ENCODE data around the gene SYT13. TPM values are rescaled to one million over a fixed set of nuclear protein-coding genes. Genes with fewer than 3 reads are reported as not detected.

SYT13 gene
- polyA plus RNA-seq, 1 donor (not counting 4 experiments of a cell fraction or from before 2014, with no cell fraction given): not detected

DNA sequence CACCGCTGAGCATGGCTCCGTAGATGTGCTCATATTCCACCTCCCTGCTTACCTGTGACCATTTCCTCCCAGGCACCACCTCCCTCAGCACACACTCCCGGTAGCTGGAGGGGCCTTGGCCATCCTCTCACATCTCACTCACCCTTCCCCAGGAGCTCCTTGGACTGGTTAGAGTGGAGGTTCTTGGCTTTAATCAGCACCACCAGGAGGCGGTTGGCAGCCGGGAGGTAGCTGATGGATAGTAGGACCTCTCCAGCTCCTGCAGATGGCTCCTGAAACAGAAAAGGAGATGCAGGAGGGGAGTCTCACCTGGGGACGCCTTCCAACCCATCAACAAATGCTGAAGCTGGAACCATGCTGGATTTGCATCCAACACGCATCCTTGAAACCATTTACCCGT is 39.9 kb downstream of the SYT13 start:
- H3K27me3 ChIP-seq (ENCODE audit: control insufficient read depth, extremely low read depth, insufficient read depth, low read length): peaks cover 8% of the 10 kb centered on the region
- no peaks in the 10 kb centered on the region for H3K9me3 ChIP-seq (ENCODE audit: control insufficient read depth, low read depth, low read length)
- no peak overlapping the region for H3K4me3 ChIP-seq (ENCODE audit: control insufficient read depth in 2 of 3, extremely low read depth in 1 of 3, insufficient read depth in 2 of 3, low read depth in 1 of 3, low read length in 3 of 3)
- no peaks in the 10 kb centered on the region for H4K20me1 ChIP-seq (ENCODE audit: control insufficient read depth, extremely low read depth, insufficient read depth, low read length)
- FAIRE-seq: no peak
- no peak overlapping the region for H3K9ac ChIP-seq (ENCODE audit: control insufficient read depth, extremely low read depth, insufficient read depth, low read length)
- dilution Hi-C loops (cut with MboI; ENCODE audit: extremely low pct_ligation_motif_present, low sequenced_read_pairs): no loop called here
- H3K9me1 ChIP-seq (ENCODE audit: control insufficient read depth, extremely low read depth, insufficient read depth, low read length): no peaks in the 10 kb centered on the region
- H3K27ac ChIP-seq (ENCODE audit: control insufficient read depth, insufficient read depth, low read length): no peak overlapping the region
- H2AFZ ChIP-seq (ENCODE audit: control insufficient read depth, low read length): no peak overlapping the region
- H3K4me1 ChIP-seq (ENCODE audit: control insufficient read depth, extremely low read depth, insufficient read depth, low read length): no peaks in the 10 kb centered on the region
- no peak for DNase-seq (ENCODE audit: low read depth, low spot score)
- H3K4me2 ChIP-seq (ENCODE audit: control insufficient read depth, extremely low read depth, insufficient read depth, low read depth, low read length): no peak overlapping the region
- TF ChIP-seq, protein P1, sequence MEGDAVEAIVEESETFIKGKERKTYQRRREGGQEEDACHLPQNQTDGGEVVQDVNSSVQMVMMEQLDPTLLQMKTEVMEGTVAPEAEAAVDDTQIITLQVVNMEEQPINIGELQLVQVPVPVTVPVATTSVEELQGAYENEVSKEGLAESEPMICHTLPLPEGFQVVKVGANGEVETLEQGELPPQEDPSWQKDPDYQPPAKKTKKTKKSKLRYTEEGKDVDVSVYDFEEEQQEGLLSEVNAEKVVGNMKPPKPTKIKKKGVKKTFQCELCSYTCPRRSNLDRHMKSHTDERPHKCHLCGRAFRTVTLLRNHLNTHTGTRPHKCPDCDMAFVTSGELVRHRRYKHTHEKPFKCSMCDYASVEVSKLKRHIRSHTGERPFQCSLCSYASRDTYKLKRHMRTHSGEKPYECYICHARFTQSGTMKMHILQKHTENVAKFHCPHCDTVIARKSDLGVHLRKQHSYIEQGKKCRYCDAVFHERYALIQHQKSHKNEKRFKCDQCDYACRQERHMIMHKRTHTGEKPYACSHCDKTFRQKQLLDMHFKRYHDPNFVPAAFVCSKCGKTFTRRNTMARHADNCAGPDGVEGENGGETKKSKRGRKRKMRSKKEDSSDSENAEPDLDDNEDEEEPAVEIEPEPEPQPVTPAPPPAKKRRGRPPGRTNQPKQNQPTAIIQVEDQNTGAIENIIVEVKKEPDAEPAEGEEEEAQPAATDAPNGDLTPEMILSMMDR (optimal IDR thresholded peaks at IDR 0.05 in 1 of 3, IDR thresholded peaks at IDR 0.05 in 1 of 3, conservative IDR thresholded peaks at IDR 0.05 in 1 of 3; ENCODE audit: extremely low read depth in 1 of 3, insufficient read depth in 2 of 3, low read length in 3 of 3): no peak
- TF ChIP-seq EZH2 (IDR thresholded peaks at IDR 0.05; ENCODE audit: low read length): no peak
- no peaks in the 10 kb centered on the region for H3K36me3 ChIP-seq (ENCODE audit: control insufficient read depth in 2 of 2, extremely low read depth in 1 of 2, insufficient read depth in 2 of 2, low read length in 2 of 2)
- no peaks in the 10 kb centered on the region for H3K79me2 ChIP-seq (ENCODE audit: control insufficient read depth, insufficient read depth, low read length)

DNA sequence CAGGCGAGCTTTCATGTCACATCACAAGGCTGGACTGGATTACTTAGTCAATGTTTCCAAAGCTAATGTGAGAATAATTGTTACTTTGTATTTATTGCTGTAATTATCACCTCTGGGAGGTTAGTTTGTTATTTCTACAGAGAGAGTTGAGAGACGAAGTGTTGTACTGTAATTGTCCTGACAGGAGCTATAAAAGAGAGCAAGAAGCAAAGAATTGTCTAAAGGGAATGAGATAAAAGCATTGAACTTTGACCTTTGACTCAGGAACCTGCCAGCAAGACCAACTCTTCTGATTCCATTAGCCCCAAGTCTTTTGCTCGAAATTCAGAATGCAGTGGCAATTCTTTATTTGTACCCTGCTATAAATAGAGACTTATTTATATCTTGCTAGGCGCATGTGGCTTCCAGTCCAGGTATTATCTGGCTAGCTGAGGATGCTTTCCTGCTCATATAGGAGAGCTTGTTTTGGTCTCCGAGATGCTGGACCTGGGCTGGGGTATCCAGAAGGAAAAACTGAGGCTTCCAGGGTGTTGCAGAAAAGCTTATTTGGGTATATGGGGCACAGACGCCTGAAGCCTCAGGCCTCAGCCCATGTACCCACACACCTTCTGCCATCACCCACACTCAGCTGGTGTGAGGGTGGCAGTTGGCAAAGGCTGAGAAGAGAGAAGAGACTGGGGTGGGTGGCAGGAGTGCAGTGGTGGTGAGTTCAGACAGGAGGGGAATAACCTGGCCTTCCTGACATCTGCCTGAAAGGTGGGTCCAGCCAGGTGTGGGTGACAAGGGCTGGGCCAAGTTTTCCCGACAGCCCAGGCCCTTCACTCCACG is 40.7 kb downstream of the SYT13 start:
- dilution Hi-C loops (cut with MboI; ENCODE audit: extremely low pct_ligation_motif_present, low sequenced_read_pairs): no loop called here
- H3K27ac ChIP-seq (ENCODE audit: control insufficient read depth, insufficient read depth, low read length): no peak overlapping the region
- no peaks in the 10 kb centered on the region for H3K9me3 ChIP-seq (ENCODE audit: control insufficient read depth, low read depth, low read length)
- H3K79me2 ChIP-seq (ENCODE audit: control insufficient read depth, insufficient read depth, low read length): no peaks in the 10 kb centered on the region
- no peaks in the 10 kb centered on the region for H3K36me3 ChIP-seq (ENCODE audit: control insufficient read depth in 2 of 2, extremely low read depth in 1 of 2, insufficient read depth in 2 of 2, low read length in 2 of 2)
- H4K20me1 ChIP-seq (ENCODE audit: control insufficient read depth, extremely low read depth, insufficient read depth, low read length): no peaks in the 10 kb centered on the region
- H2AFZ ChIP-seq (ENCODE audit: control insufficient read depth, low read length): no peak overlapping the region
- FAIRE-seq: no peak
- no peak overlapping the region for H3K4me2 ChIP-seq (ENCODE audit: control insufficient read depth, extremely low read depth, insufficient read depth, low read depth, low read length)
- no peak for DNase-seq (ENCODE audit: low read depth, low spot score)
- no peaks in the 10 kb centered on the region for H3K4me1 ChIP-seq (ENCODE audit: control insufficient read depth, extremely low read depth, insufficient read depth, low read length)
- TF ChIP-seq, protein P1 (optimal IDR thresholded peaks at IDR 0.05 in 1 of 3, IDR thresholded peaks at IDR 0.05 in 1 of 3, conservative IDR thresholded peaks at IDR 0.05 in 1 of 3; ENCODE audit: extremely low read depth in 1 of 3, insufficient read depth in 2 of 3, low read length in 3 of 3): no peak
- TF ChIP-seq EZH2 (IDR thresholded peaks at IDR 0.05; ENCODE audit: low read length): no peak
- no peaks in the 10 kb centered on the region for H3K9me1 ChIP-seq (ENCODE audit: control insufficient read depth, extremely low read depth, insufficient read depth, low read length)
- no peak overlapping the region for H3K9ac ChIP-seq (ENCODE audit: control insufficient read depth, extremely low read depth, insufficient read depth, low read length)
- H3K4me3 ChIP-seq (ENCODE audit: control insufficient read depth in 2 of 3, extremely low read depth in 1 of 3, insufficient read depth in 2 of 3, low read depth in 1 of 3, low read length in 3 of 3): no peak overlapping the region
- H3K27me3 ChIP-seq (ENCODE audit: control insufficient read depth, extremely low read depth, insufficient read depth, low read length): peaks cover 8% of the 10 kb centered on the region

Measured in keratinocyte (primary cell).